ENCODE measurements around the gene PLEKHA7.
"Not testable (repeated sequence)": the region's sequence is repeated elsewhere in the genome, so short reads cannot be mapped to it uniquely, and the experiment has no call there.

DNA sequence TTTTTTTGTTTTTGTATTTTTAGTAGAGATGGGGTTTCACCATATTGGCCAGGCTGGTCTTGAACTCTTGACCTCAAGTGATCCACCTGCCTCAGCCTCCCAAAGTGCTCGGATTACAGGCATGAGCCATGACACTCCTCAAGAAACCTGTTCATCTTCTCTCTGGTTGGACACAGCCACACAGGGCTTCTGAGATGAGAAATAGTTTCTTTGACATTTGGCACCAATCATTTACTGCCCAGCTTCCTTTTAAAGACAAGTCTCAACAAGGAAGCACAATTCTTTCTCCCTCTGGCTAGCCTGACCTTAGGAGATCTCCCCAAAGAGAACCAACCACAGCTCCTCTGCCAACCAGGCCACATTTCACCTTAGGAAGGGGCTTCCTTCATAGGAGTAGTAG, 14.0 kb downstream of the PLEKHA7 start:
- TF ChIP-seq, protein P1, sequence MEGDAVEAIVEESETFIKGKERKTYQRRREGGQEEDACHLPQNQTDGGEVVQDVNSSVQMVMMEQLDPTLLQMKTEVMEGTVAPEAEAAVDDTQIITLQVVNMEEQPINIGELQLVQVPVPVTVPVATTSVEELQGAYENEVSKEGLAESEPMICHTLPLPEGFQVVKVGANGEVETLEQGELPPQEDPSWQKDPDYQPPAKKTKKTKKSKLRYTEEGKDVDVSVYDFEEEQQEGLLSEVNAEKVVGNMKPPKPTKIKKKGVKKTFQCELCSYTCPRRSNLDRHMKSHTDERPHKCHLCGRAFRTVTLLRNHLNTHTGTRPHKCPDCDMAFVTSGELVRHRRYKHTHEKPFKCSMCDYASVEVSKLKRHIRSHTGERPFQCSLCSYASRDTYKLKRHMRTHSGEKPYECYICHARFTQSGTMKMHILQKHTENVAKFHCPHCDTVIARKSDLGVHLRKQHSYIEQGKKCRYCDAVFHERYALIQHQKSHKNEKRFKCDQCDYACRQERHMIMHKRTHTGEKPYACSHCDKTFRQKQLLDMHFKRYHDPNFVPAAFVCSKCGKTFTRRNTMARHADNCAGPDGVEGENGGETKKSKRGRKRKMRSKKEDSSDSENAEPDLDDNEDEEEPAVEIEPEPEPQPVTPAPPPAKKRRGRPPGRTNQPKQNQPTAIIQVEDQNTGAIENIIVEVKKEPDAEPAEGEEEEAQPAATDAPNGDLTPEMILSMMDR (IDR thresholded peaks at IDR 0.05), result not testable (repeated sequence)
- not testable (repeated sequence) for TF ChIP-seq POLR2A (IDR thresholded peaks at IDR 0.05)

Data from upper lobe of left lung (tissue), 4 donors.